Measurements from ENCODE around the gene ERI2.
A peak's percentile ranks its signal among the peaks of the same experiment; 100 is the strongest.

The ERI2 gene

GRCh38 chr16:20806168-20807050 lies at the start of gene ERI2, which contains the start of gene REXO5:
ERI2 (minus strand) TSS chr16:20806472; CDS start chr16:20806430, 42 bp downstream.
REXO5 (plus strand) TSS chr16:20806527; CDS start chr16:20806954, 427 bp downstream.
- peak; percentile 89 for DNase-seq

GRCh38 chr16:20854963-20855362 lies 48.7 kb upstream of the ERI2 start:
- DNase-seq = no peak

GRCh38 chr16:20853981-20854620 lies 47.8 kb upstream of the ERI2 start:
- DNase-seq = no peak

GRCh38 chr16:20853143-20853542 lies 46.9 kb upstream of the ERI2 start:
- DNase-seq = no peak

- no peak for DNase-seq
Observed at GRCh38 chr16:20851601-20852000, 45.3 kb upstream of the ERI2 start.

GRCh38 chr16:20850981-20851380 lies 44.7 kb upstream of the ERI2 start:
- no peak for DNase-seq

GRCh38 chr16:20849589-20850390 lies 43.5 kb upstream of the ERI2 start:
- DNase-seq = peak; percentile 31

- no peak for DNase-seq
Observed at GRCh38 chr16:20847550-20847949, 41.3 kb upstream of the ERI2 start.

GRCh38 chr16:20846551-20846950 lies 40.3 kb upstream of the ERI2 start:
- no peak for DNase-seq

GRCh38 chr16:20846030-20846429 lies 39.8 kb upstream of the ERI2 start:
- DNase-seq = no peak

GRCh38 chr16:20844588-20844987 lies 38.3 kb upstream of the ERI2 start:
- no peak for DNase-seq

- DNase-seq = no peak
Observed at GRCh38 chr16:20844054-20844453, 37.8 kb upstream of the ERI2 start.

- no peak for DNase-seq
Observed at GRCh38 chr16:20839504-20839903, 33.2 kb upstream of the ERI2 start.

- no peak for DNase-seq
Observed at GRCh38 chr16:20838240-20838639, 32.0 kb upstream of the ERI2 start.

- DNase-seq = no peak
Observed at GRCh38 chr16:20833086-20833485, 26.8 kb upstream of the ERI2 start.

- no peak for DNase-seq
Observed at GRCh38 chr16:20830372-20830771, 24.1 kb upstream of the ERI2 start.

GRCh38 chr16:20829536-20829935 lies 23.3 kb upstream of the ERI2 start:
- DNase-seq = no peak

GRCh38 chr16:20826039-20826566 lies 19.8 kb upstream of the ERI2 start:
- DNase-seq = no peak

- no peak for DNase-seq
Observed at GRCh38 chr16:20822521-20823325, 16.5 kb upstream of the ERI2 start.

GRCh38 chr16:20821682-20822081 lies 15.4 kb upstream of the ERI2 start:
- DNase-seq = no peak

GRCh38 chr16:20818929-20819585 lies 12.8 kb upstream of the ERI2 start:
- DNase-seq = no peak

GRCh38 chr16:20814784-20815183 lies 8.5 kb upstream of the ERI2 start:
- DNase-seq = peak; percentile 57
